ENCODE measurements around the gene LRP2BP.

LRP2BP gene

DNA sequence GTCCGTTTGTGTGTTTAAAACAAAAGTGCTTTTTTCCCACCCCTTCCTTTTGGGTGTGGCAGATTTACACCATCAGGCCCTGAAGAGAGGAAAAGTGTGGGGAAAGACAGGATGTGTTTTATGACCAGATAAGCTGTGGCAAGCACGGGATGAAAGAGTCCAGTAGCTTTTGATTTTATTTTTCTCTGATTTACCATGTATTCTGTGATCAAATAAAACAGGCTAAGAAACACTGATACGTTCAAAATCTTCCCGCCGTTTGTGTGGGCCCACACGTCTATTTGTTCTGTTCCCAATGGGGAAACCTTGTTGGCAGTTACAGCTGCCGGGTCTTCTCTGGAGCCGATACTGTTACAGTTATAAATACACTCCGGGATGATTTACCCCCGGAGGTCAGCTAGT is 10.8 kb downstream of the LRP2BP start:
- no peak for DNase-seq (ENCODE audit: low spot score)
- in situ Hi-C loops (cut with MboI; ENCODE audit: low sequenced_read_pairs, unreplicated experiment), result no loop called here
- TF ChIP-seq, protein P1, sequence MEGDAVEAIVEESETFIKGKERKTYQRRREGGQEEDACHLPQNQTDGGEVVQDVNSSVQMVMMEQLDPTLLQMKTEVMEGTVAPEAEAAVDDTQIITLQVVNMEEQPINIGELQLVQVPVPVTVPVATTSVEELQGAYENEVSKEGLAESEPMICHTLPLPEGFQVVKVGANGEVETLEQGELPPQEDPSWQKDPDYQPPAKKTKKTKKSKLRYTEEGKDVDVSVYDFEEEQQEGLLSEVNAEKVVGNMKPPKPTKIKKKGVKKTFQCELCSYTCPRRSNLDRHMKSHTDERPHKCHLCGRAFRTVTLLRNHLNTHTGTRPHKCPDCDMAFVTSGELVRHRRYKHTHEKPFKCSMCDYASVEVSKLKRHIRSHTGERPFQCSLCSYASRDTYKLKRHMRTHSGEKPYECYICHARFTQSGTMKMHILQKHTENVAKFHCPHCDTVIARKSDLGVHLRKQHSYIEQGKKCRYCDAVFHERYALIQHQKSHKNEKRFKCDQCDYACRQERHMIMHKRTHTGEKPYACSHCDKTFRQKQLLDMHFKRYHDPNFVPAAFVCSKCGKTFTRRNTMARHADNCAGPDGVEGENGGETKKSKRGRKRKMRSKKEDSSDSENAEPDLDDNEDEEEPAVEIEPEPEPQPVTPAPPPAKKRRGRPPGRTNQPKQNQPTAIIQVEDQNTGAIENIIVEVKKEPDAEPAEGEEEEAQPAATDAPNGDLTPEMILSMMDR (IDR thresholded peaks at IDR 0.05; ENCODE audit: borderline replicate concordance, control extremely low read depth, extremely low read depth, insufficient read depth, missing control alignments), result no peak

DNA sequence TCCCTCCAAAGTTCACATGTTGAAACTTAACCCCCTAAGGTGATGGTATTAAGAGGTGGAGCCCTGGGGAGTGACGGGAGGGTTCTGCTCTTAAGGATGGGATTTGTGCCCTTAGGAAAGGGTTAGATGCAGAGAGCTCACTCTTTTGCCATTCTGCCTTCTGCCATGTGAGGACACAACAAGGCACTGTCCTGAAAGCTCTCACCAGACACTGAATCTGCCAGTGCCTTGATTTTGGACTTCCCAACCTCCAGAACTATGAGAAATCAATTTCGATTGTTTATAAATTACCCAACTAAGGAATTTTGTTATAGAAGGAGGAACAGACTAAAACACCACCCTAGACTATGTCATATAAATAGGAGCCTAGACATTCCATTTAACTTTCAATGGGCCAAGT is 11.7 kb downstream of the LRP2BP start:
- TF ChIP-seq, protein P1 (IDR thresholded peaks at IDR 0.05; ENCODE audit: borderline replicate concordance, control extremely low read depth, extremely low read depth, insufficient read depth, missing control alignments), result no peak
- no peak for DNase-seq (ENCODE audit: low spot score)
- in situ Hi-C loops (cut with MboI; ENCODE audit: low sequenced_read_pairs, unreplicated experiment), result no loop called here

DNA sequence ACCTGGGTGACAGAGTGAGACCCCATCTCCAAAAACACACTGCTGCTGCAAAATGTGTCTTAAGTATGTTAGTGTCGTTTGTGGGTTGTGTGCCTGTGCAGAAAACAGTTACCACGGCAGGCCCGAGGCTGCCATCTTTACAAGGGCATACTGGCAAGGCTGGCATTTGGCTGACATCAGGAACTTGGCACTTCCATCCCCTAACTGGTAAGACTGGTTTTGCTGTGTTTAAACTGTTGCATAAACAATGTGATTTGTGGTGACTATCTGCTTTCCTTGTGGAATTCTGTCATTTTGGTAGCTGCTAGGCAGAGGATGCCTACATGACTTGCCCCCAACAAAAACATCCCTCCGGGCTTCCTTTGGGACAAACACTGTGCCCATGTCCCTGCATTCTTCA is 12.3 kb downstream of the LRP2BP start:
- no peak for DNase-seq (ENCODE audit: low spot score)
- TF ChIP-seq, protein P1 (IDR thresholded peaks at IDR 0.05; ENCODE audit: borderline replicate concordance, control extremely low read depth, extremely low read depth, insufficient read depth, missing control alignments), result no peak
- in situ Hi-C loops (cut with MboI; ENCODE audit: low sequenced_read_pairs, unreplicated experiment), result no loop called here

DNA sequence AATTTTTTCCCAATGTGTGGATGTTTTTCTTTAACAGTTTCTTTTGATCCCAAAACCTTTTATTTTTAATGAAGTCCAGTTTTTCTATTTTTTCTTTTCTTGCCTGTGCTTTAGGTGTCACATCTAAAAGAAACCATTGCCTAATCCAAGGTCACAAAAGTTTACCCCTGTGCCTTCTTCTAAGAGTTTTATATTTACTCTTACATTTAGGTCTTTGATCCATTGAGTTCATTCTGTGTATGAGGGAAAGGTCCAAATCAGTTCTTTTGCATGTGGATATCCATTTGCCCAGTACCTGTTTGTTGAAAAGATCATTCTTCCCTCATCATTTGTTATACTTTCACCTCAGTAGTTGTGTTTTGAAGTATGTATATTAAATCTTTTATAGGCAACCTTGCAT is 13.0 kb downstream of the LRP2BP start:
- TF ChIP-seq, protein P1 (IDR thresholded peaks at IDR 0.05; ENCODE audit: borderline replicate concordance, control extremely low read depth, extremely low read depth, insufficient read depth, missing control alignments), result no peak
- in situ Hi-C loops (cut with MboI; ENCODE audit: low sequenced_read_pairs, unreplicated experiment), result no loop called here
- no peak for DNase-seq (ENCODE audit: low spot score)

DNA sequence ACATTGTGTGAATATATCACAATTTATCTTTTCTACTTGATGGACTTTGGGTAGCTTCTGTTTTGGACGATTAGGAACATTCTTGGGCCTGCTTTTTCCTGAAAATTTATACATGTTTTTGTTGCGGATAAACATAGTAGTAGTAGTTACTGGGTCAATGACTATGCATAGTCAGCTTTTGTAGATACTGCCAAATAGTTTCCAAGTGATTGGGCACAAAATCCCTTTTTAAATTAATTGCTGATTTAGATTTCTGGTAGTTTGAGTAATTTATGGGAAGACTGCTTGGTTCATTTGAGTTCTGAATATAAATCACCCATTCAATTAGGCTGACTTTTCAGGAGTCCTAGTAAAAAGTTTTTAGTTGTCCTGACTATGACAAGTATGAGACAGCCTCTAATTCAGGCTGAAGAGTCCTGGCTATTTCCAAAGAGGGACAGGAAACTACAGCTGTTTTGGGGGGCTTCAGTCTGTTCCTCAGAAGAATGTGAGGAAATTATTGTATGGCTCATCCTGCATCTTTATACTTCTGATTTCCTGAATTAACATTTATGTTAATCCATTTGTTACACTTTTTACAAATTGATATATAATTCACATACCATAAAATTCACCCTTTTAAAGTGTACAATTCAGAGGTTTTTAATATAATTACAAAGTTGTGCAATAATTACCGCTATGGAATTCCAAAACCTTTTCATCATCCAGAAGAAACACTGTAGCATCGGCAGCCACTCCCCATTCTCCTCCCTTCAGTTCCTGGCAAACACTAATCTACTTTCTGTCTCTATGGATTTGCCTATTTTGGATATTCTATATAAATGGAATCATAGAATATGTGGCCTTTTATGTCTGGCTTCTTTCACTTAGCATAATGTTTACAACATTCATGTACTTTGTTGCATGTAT is 14.2 kb downstream of the LRP2BP start:
- in situ Hi-C loops (cut with MboI; ENCODE audit: low sequenced_read_pairs, unreplicated experiment), result no loop called here
- DNase-seq (ENCODE audit: low spot score), result no peak
- TF ChIP-seq, protein P1 (IDR thresholded peaks at IDR 0.05; ENCODE audit: borderline replicate concordance, control extremely low read depth, extremely low read depth, insufficient read depth, missing control alignments), result no peak

DNA sequence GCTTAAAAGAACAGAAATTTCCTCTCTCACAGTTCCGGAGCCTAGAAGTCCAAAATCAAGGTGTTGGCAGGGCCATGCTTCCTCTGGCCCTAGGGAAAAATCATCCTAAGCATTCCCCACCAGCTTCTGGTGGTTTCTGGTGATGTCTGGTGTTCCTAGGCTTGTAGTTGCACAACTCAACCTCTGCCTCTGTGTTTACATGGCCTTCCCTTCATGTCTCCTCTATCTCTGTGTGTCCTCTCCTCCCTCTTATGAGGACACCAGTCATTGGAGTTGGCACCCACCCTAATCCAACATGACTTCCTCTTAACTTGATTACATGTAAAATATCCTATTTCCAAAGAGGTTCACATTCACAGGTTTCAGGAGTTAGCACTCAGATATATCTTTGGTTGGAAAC is 15.4 kb downstream of the LRP2BP start:
- no peak for DNase-seq (ENCODE audit: low spot score)
- TF ChIP-seq, protein P1 (IDR thresholded peaks at IDR 0.05; ENCODE audit: borderline replicate concordance, control extremely low read depth, extremely low read depth, insufficient read depth, missing control alignments), result no peak
- in situ Hi-C loops (cut with MboI; ENCODE audit: low sequenced_read_pairs, unreplicated experiment), result no loop called here

All from GM13976 (cell line).